K562 (cell line): ENCODE results near the gene FAM136A.
A peak's percentile ranks its signal among the peaks of the same experiment; 100 is the strongest.

Experiments used
- ARNT ChIP-seq, 2 experiments: fragments of 450-650 bp; IDR thresholded peaks; 2 replicates each; pipeline ENCODE4 v1.6.1; 2016; ENCODE audit warnings: mild to moderate bottlenecking in 1 of 2
- CBX8 ChIP-seq: fragments of 200-600 bp; sonication (generic); IDR thresholded peaks from 2 replicates; pipeline ENCODE4 v1.6.1; 2012; ENCODE audit warnings: borderline replicate concordance, mixed run types, low read depth, mild to moderate bottlenecking, moderate library complexity, mixed read lengths, low read length, control low read depth, inconsistent platforms; ENCODE audit not compliant: poor library complexity, severe bottlenecking; ENCODE audit errors: extremely low read depth
- CTCF ChIP-seq, 3 experiments: IDR thresholded peaks in 2 of 3; conservative IDR thresholded peaks in 1 of 3; 2 replicates each; pipeline ENCODE4 v1.5.1; 2011 to 2012; ENCODE audit warnings: low read length in 3 of 3, mild to moderate bottlenecking in 3 of 3, control low read depth in 2 of 3, improper control_type of control experiment in 1 of 3, inconsistent platforms in 1 of 3, low read depth in 1 of 3, mixed read lengths in 1 of 3, moderate library complexity in 1 of 3; ENCODE audit not compliant: insufficient read depth in 2 of 3
- FOXM1 ChIP-seq, 2 experiments: fragments of 450-650 bp in 1 of 2; sonication (generic) in 1 of 2; formaldehyde crosslinking in 1 of 2; IDR thresholded peaks; 2 replicates each; pipeline versions ENCODE4 v1.6.1 to v1.9.0; 2017 to 2022; ENCODE audit warnings: low read depth in 2 of 2, mild to moderate bottlenecking in 2 of 2, missing genetic modification reagents in 1 of 2, moderate library complexity in 1 of 2
- NCOA4 ChIP-seq: fragments of 450-650 bp; IDR thresholded peaks from 2 replicates; pipeline ENCODE4 v1.6.1; 2018; ENCODE audit warnings: mild to moderate bottlenecking; ENCODE audit not compliant: partially characterized antibody
- POLR2AphosphoS5 ChIP-seq: IDR thresholded peaks from 2 replicates; pipeline ENCODE4 v1.6.1; 2011; ENCODE audit warnings: mild to moderate bottlenecking, low read depth, low read length, moderate library complexity; ENCODE audit not compliant: control insufficient read depth, insufficient read depth
- TAF1 ChIP-seq: IDR thresholded peaks from 2 replicates; pipeline ENCODE4 v1.6.1; 2011; ENCODE audit warnings: mild to moderate bottlenecking, low read length, moderate library complexity; ENCODE audit not compliant: insufficient read depth, control insufficient read depth, severe bottlenecking; ENCODE audit errors: extremely low read depth

- TF ChIP-seq CBX8, result no peak
- peak; percentile 95 for TF ChIP-seq TAF1
- TF ChIP-seq NCOA4, result no peak
- peak; percentile 91 for TF ChIP-seq POLR2AphosphoS5
- no peak for TF ChIP-seq CTCF (IDR thresholded peaks at IDR 0.05 in 2 of 3, conservative IDR thresholded peaks at IDR 0.05 in 1 of 3; ENCODE audit: insufficient read depth in 2 of 3, low read depth in 1 of 3, low read length in 3 of 3)
- TF ChIP-seq ARNT (IDR thresholded peaks at IDR 0.05), result no peak; a peak in 1 of 4 replicates
- TF ChIP-seq FOXM1 (IDR thresholded peaks at IDR 0.05; ENCODE audit: low read depth), result no peak
- TF ChIP-seq FOXM1 (CRISPR knock-in tag; IDR thresholded peaks at IDR 0.05; ENCODE audit: low read depth), result no peak
Observed at GRCh38 chr2:70248181-70248847, 53.6 kb downstream of the FAM136A start, which contains the start of gene TIA1.
